ENCODE measurements around the gene RPS6KA2. TPM values are rescaled to one million over a fixed set of nuclear protein-coding genes. Genes with fewer than 3 reads are reported as not detected.

Gene RPS6KA2
- total RNA-seq, 1 donor from 2014 or later, result 166 TPM

- DNase-seq, result no peak
Measured at GRCh38 chr6:166655713-166656229, 28.7 kb upstream of the RPS6KA2 start.

- DNase-seq, result no peak
Measured at GRCh38 chr6:166655251-166655650, 28.2 kb upstream of the RPS6KA2 start.

- DNase-seq, result no peak
Measured at GRCh38 chr6:166654573-166654972, 27.5 kb upstream of the RPS6KA2 start.

GRCh38 chr6:166653639-166653941 lies 26.5 kb upstream of the RPS6KA2 start:
- no peak for DNase-seq

- no peak for DNase-seq
Measured at GRCh38 chr6:166650824-166651807, 24.1 kb upstream of the RPS6KA2 start.

GRCh38 chr6:166650047-166650446 lies 23.0 kb upstream of the RPS6KA2 start:
- no peak for DNase-seq

- no peak for DNase-seq
Measured at GRCh38 chr6:166648846-166649245, 21.8 kb upstream of the RPS6KA2 start.

GRCh38 chr6:166647896-166648295 lies 20.8 kb upstream of the RPS6KA2 start:
- no peak for DNase-seq

- no peak for DNase-seq
Measured at GRCh38 chr6:166646716-166647115, 19.7 kb upstream of the RPS6KA2 start.

GRCh38 chr6:166645896-166646295 lies 18.8 kb upstream of the RPS6KA2 start:
- no peak for DNase-seq

- DNase-seq, result no peak
Measured at GRCh38 chr6:166644681-166645080, 17.6 kb upstream of the RPS6KA2 start.

- peak; percentile 75 for DNase-seq
Measured at GRCh38 chr6:166643891-166644590, 17.0 kb upstream of the RPS6KA2 start.

- no peak for DNase-seq
Measured at GRCh38 chr6:166642646-166643045, 15.6 kb upstream of the RPS6KA2 start.

GRCh38 chr6:166640342-166641043 lies 13.4 kb upstream of the RPS6KA2 start:
- DNase-seq, result peak; percentile 66

- DNase-seq, result peak; percentile 41
Measured at GRCh38 chr6:166639921-166640320, 12.9 kb upstream of the RPS6KA2 start.

GRCh38 chr6:166638573-166638964 lies 11.5 kb upstream of the RPS6KA2 start:
- no peak for DNase-seq

- DNase-seq, result no peak
Measured at GRCh38 chr6:166637812-166638572, 10.9 kb upstream of the RPS6KA2 start.

- no peak for DNase-seq
Measured at GRCh38 chr6:166636934-166637333, 9.9 kb upstream of the RPS6KA2 start.

GRCh38 chr6:166636191-166636933 lies 9.3 kb upstream of the RPS6KA2 start:
- no peak for DNase-seq

GRCh38 chr6:166635013-166635970 lies 8.2 kb upstream of the RPS6KA2 start:
- no peak for DNase-seq

Data from dermis blood vessel endothelial cell (primary cell).